Measurements from ENCODE around the gene SLC16A9. TPM values are rescaled to one million over a fixed set of nuclear protein-coding genes. Genes with fewer than 3 reads are reported as not detected.

The SLC16A9 gene
- total RNA-seq, 4 donors from 2014 or later: 0.33 to 0.86 (median 0.45) TPM; not detected in 1

GRCh38 chr10:59631882-59632807 lies 77.5 kb downstream of the SLC16A9 start:
- Histone ChIP-seq H3K27me3 (no peaks in the 10 kb centered on the region), H3K36me3 (no peaks in the 10 kb centered on the region), H3K4me1 (no peaks in the 10 kb centered on the region), H3K27ac (replicated peaks in 1 of 4) (no peak overlapping the region), H3K4me3 (no peak overlapping the region), H3K9me3 (no peaks in the 10 kb centered on the region)
- DNase-seq (ENCODE audit: extremely low spot score): no peak
- no peak for TF ChIP-seq POLR2A (IDR thresholded peaks at IDR 0.05; ENCODE audit: low read depth)
- no peak for TF ChIP-seq CTCF (IDR thresholded peaks at IDR 0.05)
- TF ChIP-seq POLR2AphosphoS5 (IDR thresholded peaks at IDR 0.05): no peak
- TF ChIP-seq EP300 (IDR thresholded peaks at IDR 0.05): no peak
- WGBS: 90% methylated on average over 4 of the region's 4 CpGs
- intact Hi-C loops (cut with DNase I): no loop called here

- no peak for TF ChIP-seq POLR2A (IDR thresholded peaks at IDR 0.05; ENCODE audit: low read depth)
- TF ChIP-seq EP300 (IDR thresholded peaks at IDR 0.05): no peak
- no peak for TF ChIP-seq POLR2AphosphoS5 (IDR thresholded peaks at IDR 0.05)
- TF ChIP-seq CTCF (IDR thresholded peaks at IDR 0.05): no peak
- no peak overlapping the region for H3K27ac ChIP-seq (replicated peaks in 1 of 4)
- H3K27me3 ChIP-seq: no peaks in the 10 kb centered on the region
- intact Hi-C loops (cut with DNase I): no loop called here
- H3K4me1 ChIP-seq: peaks cover 0 to 3% (median under 1%) of the 10 kb centered on the region in 4 donors
- no peaks in the 10 kb centered on the region for H3K9me3 ChIP-seq
- no peak overlapping the region for H3K4me3 ChIP-seq
- DNase-seq (ENCODE audit: extremely low spot score): no peak
- H3K36me3 ChIP-seq: no peaks in the 10 kb centered on the region
Observed at GRCh38 chr10:59631237-59631636, 78.4 kb downstream of the SLC16A9 start.

GRCh38 chr10:59628965-59629364 lies 80.7 kb downstream of the SLC16A9 start:
- no peaks in the 10 kb centered on the region for H3K27me3 ChIP-seq
- H3K9me3 ChIP-seq: no peaks in the 10 kb centered on the region
- no peak for DNase-seq (ENCODE audit: extremely low spot score)
- intact Hi-C loops (cut with DNase I): loop anchor here (5.0 to 10.0 kb wide), 6 partner anchors 176 to 803 kb away; partner anchors contain the start of gene CCDC6
- no peak overlapping the region for H3K4me3 ChIP-seq
- peaks cover 0 to 12% (median 5%) of the 10 kb centered on the region in 4 donors for H3K4me1 ChIP-seq
- H3K27ac ChIP-seq (replicated peaks in 1 of 4): no peak overlapping the region
- no peaks in the 10 kb centered on the region for H3K36me3 ChIP-seq
- TF ChIP-seq EP300 (IDR thresholded peaks at IDR 0.05): no peak
- no peak for TF ChIP-seq POLR2AphosphoS5 (IDR thresholded peaks at IDR 0.05)
- no peak for TF ChIP-seq CTCF (IDR thresholded peaks at IDR 0.05)
- no peak for TF ChIP-seq POLR2A (IDR thresholded peaks at IDR 0.05; ENCODE audit: low read depth)
- WGBS: 91% methylated on average over 4 of the region's 4 CpGs

- H3K27ac ChIP-seq (replicated peaks in 1 of 4): no peak overlapping the region
- 80% methylated on average over 6 of the region's 6 CpGs for WGBS
- intact Hi-C loops (cut with DNase I): loop anchor here (5.0 to 10.0 kb wide), 6 partner anchors 176 to 804 kb away; partner anchors contain the start of gene CCDC6
- no peaks in the 10 kb centered on the region for H3K9me3 ChIP-seq
- no peak overlapping the region for H3K4me3 ChIP-seq
- H3K27me3 ChIP-seq: no peaks in the 10 kb centered on the region
- TF ChIP-seq CTCF (IDR thresholded peaks at IDR 0.05) (no peak), POLR2A (IDR thresholded peaks at IDR 0.05; ENCODE audit: low read depth) (no peak), EP300 (IDR thresholded peaks at IDR 0.05) (no peak), POLR2AphosphoS5 (IDR thresholded peaks at IDR 0.05) (no peak)
- H3K4me1 ChIP-seq: peaks cover 0 to 12% (median 5%) of the 10 kb centered on the region in 4 donors
- DNase-seq (ENCODE audit: extremely low spot score): no peak
- no peaks in the 10 kb centered on the region for H3K36me3 ChIP-seq
Observed at GRCh38 chr10:59628456-59628855, 81.2 kb downstream of the SLC16A9 start.

Measured in esophagus muscularis mucosa (tissue), 4 donors.